NCI-H146 (cell line): ENCODE results near the gene GPR156.
"Not testable (repeated sequence)": the region's sequence is repeated elsewhere in the genome, so short reads cannot be mapped to it uniquely, and the experiment has no call there.

Experiments
- DNase-seq: peaks from one replicate; lab custom pipeline; 2025; lab: John Stamatoyannopoulos, UW

GPR156 gene

DNA sequence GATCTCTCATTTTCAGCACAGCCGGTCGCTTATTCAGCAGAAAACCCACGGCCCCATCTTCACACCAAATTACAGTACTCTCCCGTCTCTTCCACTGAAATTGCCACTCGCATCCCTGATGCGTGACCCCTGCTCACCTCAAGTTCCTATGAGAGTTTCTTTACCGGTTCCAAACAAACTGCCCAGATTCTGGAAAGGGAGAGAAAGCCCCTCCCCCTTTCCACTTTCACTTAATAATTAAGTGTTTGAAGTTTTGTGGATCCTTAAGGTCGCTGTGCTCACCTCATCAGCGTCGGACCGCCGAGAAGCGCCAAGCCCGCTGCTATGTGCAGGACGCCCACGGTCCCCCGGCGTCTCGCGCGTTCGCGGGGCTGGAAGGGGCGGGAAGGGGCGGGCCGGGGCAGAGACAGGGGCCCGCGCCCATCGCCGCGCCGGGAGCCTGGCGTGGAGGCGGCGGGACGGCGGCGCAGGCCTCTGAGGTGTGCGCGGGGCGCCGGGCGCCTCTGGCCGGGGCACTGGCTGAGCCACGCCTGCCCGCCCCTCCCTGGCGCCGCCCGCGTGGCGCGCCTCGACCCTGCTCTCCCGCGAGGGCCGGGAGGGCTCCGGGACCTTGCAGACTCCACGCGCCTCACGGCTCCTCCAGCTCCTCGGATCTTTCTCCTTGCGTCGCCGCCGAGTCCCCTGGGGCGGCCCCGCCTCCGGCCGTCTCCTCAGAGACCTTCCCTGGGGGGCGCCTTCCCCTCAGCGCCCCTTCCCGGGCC, at the start of gene GPR156:
Gene GPR156, minus strand, starts transcription at position 476 of the 761 bp plus-strand sequence. CDS start 41,124 bp downstream, outside the sequence.
- DNase-seq, result peak; percentile 58

GRCh38 chr3:120332646-120333045, 47.6 kb upstream of the GPR156 start:
- DNase-seq, result no peak

DNA sequence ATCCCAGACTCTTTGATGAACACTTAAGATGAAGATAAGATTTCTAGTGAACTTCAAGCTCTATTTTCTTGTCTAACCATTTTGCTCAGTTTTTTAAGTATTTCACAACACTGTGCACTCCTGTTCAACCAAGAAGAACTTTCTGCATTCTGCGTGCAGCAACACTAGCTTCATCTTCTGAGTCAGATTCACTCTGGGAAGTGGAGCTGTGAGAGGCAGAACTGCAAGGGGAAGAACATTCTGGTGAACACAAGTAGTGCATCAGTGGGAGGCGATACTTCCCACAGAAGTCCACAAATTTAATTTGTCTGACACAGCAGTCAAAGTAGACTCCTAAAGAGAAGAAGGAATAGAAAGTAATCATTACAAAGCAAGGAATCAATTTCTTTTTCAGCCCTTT, 46.1 kb upstream of the GPR156 start:
- no peak for DNase-seq

GRCh38 chr3:120326784-120327183, 41.8 kb upstream of the GPR156 start:
- DNase-seq, result no peak

DNA sequence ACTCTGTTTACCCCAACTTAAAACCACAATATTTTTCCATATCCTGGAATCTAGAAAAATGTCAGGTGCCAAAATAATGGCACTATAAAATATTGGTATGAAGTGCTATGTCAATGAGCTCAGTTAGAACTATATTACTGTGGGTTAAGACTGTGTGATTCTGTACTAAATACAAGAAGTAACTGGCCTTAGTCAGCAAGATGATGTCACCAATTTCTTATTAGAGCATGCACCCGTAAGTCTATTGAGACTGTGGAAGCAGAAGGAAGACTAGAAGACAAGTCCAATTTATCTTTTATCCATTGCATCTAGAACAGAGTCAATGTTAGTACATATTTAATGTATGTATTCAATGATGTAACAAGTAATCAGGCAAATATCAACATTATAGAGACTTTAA, 39.2 kb upstream of the GPR156 start:
- no peak for DNase-seq

DNA sequence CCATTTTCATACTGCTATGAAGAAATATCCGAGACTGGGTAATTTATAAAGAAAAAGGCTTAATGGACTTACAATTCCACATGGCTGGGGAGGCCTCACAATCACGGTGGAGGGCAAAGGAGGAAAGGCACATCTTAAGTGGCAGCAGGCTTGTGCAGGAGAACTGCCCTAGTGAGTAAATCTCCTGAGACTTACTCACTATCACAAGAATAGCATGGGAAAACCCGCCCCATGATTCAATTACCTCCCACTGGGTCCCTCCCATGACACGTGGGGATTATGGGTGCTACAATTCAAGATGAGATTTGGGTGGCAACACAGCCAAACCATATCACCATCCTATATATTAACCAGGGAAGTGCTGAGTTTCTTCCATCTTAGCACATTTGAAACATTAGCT, 38.7 kb upstream of the GPR156 start:
- DNase-seq, result not testable (repeated sequence)

GRCh38 chr3:120311863-120312794, 27.1 kb upstream of the GPR156 start:
- no peak for DNase-seq

GRCh38 chr3:120306519-120307455, 21.8 kb upstream of the GPR156 start:
- DNase-seq, result no peak

GRCh38 chr3:120304616-120305015, 19.6 kb upstream of the GPR156 start:
- DNase-seq, result no peak

GRCh38 chr3:120302361-120302760, 17.3 kb upstream of the GPR156 start:
- no peak for DNase-seq

GRCh38 chr3:120300971-120301370, 15.9 kb upstream of the GPR156 start:
- DNase-seq, result no peak

- DNase-seq, result no peak
Observed at GRCh38 chr3:120299403-120299802, 14.4 kb upstream of the GPR156 start.

GRCh38 chr3:120298996-120299395, 14.0 kb upstream of the GPR156 start:
- DNase-seq, result no peak

DNA sequence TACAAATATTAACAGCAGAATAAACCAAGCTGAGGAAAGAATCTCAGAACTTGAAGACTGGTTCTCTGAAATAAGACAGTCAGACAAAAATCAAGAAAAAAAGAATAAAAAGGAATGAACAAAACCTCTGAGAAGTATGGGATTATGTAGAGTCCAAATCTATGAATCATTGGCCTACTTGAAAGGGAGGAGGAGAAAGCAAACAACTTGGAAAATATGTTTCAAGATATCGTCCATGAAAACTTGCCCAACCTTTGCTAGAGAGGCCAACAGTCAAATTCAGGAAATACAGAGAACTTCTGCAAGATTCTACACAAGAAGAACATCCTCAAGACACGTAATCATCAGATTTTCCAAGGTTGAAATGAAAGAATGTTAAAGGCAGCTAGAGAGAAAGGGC, 6.5 kb upstream of the GPR156 start:
- not testable (repeated sequence) for DNase-seq

GRCh38 chr3:120289636-120290035, 4.6 kb upstream of the GPR156 start:
- no peak for DNase-seq

DNA sequence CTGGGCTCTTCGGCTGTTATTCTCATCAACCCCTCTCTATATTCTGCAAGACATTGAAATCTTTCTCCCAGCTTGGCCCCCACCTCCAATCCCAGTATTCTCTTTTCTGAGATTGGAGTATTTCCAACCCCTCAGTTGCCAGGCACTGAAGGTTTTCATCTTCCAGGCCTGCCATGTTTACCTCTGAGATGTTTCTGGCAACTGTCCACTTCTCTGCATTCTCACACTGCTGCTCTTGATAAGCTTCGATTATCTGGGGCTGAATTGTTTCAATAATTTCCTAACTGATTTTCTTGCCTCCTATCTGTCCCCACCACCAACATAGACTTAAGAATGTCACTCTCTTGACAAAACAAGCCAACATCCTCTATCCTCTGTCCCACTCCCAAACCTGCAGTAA, 1.4 kb upstream of the GPR156 start:
- no peak for DNase-seq

DNA sequence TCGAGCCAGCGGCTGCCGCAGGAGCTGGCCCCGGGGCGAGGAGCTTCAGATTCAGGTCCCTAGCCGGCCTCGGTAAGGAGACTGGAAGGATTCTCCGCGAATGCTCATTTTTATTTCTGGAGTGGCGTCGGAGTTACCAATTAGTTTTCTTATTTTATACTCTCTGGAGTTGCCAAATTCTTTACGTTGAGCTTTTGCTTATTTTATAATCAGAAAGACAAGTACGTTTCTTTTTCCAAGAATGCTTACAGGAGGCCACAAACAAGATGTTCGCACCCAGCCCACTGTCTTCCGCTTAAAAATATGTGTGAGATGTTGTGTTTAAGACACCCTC, 453 bp upstream of the GPR156 start:
- no peak for DNase-seq

DNA sequence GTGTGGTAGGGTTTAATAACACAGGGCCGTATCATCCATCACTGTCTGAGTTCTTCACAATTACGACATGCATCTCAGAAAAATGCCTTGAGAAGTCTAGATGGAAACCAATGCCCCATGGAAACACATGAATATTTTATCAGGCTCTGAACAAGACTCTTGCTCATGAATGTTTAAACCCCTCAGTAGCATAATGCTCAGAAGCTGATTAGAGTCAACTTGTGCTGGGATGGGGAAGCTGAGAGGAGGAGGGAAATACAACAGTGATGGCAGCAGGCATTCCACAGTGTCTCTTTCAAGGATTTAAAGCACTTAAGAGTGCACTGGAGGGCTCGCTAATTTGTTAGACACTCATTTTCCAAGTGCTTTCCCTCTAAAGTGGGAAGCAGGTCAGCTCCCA, 3.8 kb downstream of the GPR156 start:
- DNase-seq, result no peak

DNA sequence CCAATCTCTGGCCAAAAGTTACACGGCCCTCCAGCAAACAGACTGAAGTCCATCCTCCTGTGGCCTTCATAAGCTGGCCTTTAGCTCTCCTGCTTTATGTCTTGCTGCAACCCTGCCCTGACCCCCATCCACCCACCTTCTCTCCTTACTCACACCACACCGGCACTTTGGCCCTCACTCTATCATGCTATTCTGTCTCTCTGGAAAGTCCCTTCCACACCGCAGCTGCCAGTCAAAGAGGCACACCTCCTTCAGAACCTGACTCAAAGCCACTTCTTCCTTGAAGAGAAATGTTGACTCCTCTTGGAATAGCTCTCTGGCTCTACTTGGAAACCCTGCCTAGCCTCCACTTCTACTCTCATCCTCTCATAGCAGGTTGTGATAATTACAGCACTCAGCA, 4.5 kb downstream of the GPR156 start:
- no peak for DNase-seq

- no peak for DNase-seq
Observed at GRCh38 chr3:120280026-120280425, 5.0 kb downstream of the GPR156 start.

DNA sequence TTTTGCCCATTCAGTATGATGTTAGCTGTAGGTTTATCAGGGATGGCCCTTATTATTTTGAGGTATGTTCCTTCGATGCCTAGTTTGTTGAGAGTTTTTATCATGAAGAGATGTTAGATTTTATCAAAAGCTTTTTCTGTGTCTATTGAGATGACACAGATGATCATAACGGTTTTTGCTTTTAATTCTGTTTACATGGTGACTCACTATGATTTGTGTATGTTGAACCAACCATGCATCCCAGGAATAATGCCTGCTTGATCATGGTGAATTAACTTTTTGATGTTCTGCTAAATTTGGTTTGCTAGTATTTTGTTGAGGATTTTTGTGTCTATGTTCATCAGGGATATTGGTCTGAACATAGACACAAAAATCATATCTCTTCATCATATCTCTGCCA, 8.3 kb downstream of the GPR156 start:
- DNase-seq, result no peak

DNA sequence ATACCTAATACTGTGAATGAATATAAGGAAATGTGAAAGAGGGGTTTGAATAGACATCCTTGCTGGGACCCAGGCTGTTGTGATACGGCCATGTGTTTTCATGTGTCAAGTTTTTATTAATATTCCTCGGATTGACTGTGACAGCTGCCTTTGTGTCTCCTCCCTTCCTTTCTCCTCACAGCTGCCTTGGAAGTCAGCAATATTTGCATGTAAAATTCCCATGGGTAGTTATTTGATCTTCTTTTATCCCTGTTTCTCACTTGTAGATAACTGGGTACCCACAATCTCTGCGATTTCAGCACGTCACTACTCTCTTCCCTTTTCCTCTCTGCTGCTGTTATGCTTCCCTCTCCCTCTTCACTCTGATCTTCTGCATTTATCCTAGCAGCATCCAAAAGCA, 9.4 kb downstream of the GPR156 start:
- no peak for DNase-seq
